ENCODE data around the gene LRGUK. TPM values are rescaled to one million over a fixed set of nuclear protein-coding genes. Genes with fewer than 3 reads are reported as not detected.

Gene LRGUK
- total RNA-seq, 1 experiment from 2014 or later = 1.9 TPM

DNA sequence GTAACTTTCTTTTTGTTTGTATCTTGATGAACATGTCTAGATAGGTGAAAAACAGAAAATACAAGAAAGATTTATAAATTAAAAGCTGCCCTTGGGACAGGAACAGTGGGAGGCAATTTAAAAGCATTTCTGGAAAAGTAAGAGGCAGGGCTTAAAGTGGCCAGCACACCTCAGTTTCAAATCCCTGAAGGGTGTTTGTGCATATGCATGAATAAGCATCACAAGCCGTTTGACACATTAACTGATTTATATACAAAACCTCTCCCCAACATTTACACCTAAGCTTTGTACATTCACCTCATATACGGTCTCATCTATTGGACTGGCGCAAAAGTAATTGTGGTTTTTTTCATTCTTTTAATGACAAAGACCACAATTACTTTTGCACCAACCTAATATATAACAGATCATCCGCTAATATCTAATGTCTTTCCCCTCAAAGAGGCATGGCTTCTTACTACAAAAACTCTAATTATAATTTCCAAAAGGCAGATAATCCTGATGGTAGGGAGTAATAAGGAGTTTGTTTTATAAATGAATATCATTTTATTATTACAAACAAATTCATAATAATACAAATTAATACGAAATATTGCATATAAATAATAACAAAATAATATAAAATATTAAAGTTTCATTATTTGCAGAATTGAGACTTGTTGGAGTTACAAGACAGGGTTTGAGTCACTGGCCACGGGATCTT lies 48.3 kb downstream of the LRGUK start:
- POLR2A ChIA-PET = no interaction called here
- DNase-seq (ENCODE audit: low spot score) = no peak
- ATAC-seq = no peak
- Mint-ChIP-seq H3K4me1 (peaks cover 5% of the 10 kb centered on the region), H3K36me3 (no peaks in the 10 kb centered on the region), H3K27me3 (ENCODE audit: low read depth) (no peaks in the 10 kb centered on the region), H3K4me3 (no peak overlapping the region), H3K27ac (no peak overlapping the region), H3K9me3 (no peaks in the 10 kb centered on the region)
- CTCF ChIA-PET = no interaction called here
- TF ChIP-seq ZNF671 (CRISPR knock-in tag; IDR thresholded peaks at IDR 0.05) (no peak), HMGA2 (CRISPR knock-in tag; IDR thresholded peaks at IDR 0.05) (peak; percentile 96), CBFB (CRISPR knock-in tag; IDR thresholded peaks at IDR 0.05; ENCODE audit: low read depth) (no peak), SP1 (CRISPR knock-in tag; conservative IDR thresholded peaks at IDR 0.05) (no peak)
- TF ChIP-seq, protein P1, sequence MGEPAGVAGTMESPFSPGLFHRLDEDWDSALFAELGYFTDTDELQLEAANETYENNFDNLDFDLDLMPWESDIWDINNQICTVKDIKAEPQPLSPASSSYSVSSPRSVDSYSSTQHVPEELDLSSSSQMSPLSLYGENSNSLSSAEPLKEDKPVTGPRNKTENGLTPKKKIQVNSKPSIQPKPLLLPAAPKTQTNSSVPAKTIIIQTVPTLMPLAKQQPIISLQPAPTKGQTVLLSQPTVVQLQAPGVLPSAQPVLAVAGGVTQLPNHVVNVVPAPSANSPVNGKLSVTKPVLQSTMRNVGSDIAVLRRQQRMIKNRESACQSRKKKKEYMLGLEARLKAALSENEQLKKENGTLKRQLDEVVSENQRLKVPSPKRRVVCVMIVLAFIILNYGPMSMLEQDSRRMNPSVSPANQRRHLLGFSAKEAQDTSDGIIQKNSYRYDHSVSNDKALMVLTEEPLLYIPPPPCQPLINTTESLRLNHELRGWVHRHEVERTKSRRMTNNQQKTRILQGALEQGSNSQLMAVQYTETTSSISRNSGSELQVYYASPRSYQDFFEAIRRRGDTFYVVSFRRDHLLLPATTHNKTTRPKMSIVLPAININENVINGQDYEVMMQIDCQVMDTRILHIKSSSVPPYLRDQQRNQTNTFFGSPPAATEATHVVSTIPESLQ (CRISPR knock-in tag; IDR thresholded peaks at IDR 0.05) = no peak
- TF ChIP-seq, protein P2, sequence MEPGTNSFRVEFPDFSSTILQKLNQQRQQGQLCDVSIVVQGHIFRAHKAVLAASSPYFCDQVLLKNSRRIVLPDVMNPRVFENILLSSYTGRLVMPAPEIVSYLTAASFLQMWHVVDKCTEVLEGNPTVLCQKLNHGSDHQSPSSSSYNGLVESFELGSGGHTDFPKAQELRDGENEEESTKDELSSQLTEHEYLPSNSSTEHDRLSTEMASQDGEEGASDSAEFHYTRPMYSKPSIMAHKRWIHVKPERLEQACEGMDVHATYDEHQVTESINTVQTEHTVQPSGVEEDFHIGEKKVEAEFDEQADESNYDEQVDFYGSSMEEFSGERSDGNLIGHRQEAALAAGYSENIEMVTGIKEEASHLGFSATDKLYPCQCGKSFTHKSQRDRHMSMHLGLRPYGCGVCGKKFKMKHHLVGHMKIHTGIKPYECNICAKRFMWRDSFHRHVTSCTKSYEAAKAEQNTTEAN (CRISPR knock-in tag; IDR thresholded peaks at IDR 0.05) = no peak

DNA sequence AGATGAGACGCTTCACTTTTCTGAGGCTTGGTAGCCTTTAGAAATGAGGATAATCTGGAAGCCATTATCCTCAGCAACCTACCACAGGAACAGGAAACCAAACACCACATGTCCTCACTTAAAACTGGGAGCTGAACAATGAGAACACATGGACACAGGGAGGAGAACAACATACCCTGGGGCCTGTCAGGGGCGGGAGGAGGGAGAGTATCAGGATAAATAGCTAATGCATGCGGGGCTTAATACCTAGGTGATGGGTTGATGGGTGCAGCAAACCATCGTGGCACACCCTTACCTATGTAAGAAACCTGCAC lies 48.9 kb downstream of the LRGUK start:
- Mint-ChIP-seq H3K27ac (no peak overlapping the region), H3K27me3 (ENCODE audit: low read depth) (no peaks in the 10 kb centered on the region), H3K4me1 (peaks cover 5% of the 10 kb centered on the region), H3K36me3 (no peaks in the 10 kb centered on the region), H3K9me3 (no peaks in the 10 kb centered on the region), H3K4me3 (no peak overlapping the region)
- ATAC-seq (peak; percentile 36), DNase-seq (ENCODE audit: low spot score) (no peak)
- CTCF ChIA-PET = no interaction called here
- TF ChIP-seq, protein P3, sequence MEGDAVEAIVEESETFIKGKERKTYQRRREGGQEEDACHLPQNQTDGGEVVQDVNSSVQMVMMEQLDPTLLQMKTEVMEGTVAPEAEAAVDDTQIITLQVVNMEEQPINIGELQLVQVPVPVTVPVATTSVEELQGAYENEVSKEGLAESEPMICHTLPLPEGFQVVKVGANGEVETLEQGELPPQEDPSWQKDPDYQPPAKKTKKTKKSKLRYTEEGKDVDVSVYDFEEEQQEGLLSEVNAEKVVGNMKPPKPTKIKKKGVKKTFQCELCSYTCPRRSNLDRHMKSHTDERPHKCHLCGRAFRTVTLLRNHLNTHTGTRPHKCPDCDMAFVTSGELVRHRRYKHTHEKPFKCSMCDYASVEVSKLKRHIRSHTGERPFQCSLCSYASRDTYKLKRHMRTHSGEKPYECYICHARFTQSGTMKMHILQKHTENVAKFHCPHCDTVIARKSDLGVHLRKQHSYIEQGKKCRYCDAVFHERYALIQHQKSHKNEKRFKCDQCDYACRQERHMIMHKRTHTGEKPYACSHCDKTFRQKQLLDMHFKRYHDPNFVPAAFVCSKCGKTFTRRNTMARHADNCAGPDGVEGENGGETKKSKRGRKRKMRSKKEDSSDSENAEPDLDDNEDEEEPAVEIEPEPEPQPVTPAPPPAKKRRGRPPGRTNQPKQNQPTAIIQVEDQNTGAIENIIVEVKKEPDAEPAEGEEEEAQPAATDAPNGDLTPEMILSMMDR (IDR thresholded peaks at IDR 0.05) = no peak
- TF ChIP-seq SP1 (CRISPR knock-in tag; conservative IDR thresholded peaks at IDR 0.05) (no peak), E2F1 (CRISPR knock-in tag; IDR thresholded peaks at IDR 0.05) (no peak), ATF1 (CRISPR knock-in tag; IDR thresholded peaks at IDR 0.05) (no peak), ZNF138 (CRISPR knock-in tag; conservative IDR thresholded peaks at IDR 0.05) (no peak), MXD4 (CRISPR knock-in tag; IDR thresholded peaks at IDR 0.05; ENCODE audit: borderline replicate concordance) (no peak), ZNF425 (CRISPR knock-in tag; conservative IDR thresholded peaks at IDR 0.05) (no peak), JAZF1 (CRISPR knock-in tag; IDR thresholded peaks at IDR 0.05) (no peak), FOXP4 (CRISPR knock-in tag; IDR thresholded peaks at IDR 0.05) (no peak), NR1H2 (CRISPR knock-in tag; IDR thresholded peaks at IDR 0.05) (no peak), CBFB (CRISPR knock-in tag; IDR thresholded peaks at IDR 0.05; ENCODE audit: low read depth) (no peak), ERG (CRISPR knock-in tag; IDR thresholded peaks at IDR 0.05) (no peak), ELF4 (CRISPR knock-in tag; IDR thresholded peaks at IDR 0.05; ENCODE audit: low read depth) (no peak), TEAD1 (CRISPR knock-in tag; IDR thresholded peaks at IDR 0.05) (no peak)
- TF ChIP-seq, protein P4, sequence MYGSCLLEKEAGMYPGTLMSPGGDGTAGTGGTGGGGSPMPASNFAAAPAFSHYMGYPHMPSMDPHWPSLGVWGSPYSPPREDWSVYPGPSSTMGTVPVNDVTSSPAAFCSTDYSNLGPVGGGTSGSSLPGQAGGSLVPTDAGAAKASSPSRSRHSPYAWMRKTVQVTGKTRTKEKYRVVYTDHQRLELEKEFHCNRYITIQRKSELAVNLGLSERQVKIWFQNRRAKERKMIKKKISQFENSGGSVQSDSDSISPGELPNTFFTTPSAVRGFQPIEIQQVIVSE (CRISPR knock-in tag; IDR thresholded peaks at IDR 0.05; ENCODE audit: borderline replicate concordance) = no peak
- POLR2A ChIA-PET = no interaction called here
